B cell (primary cell): ENCODE measurements around the gene MRAP2. TPM values are rescaled to one million over a fixed set of nuclear protein-coding genes. Genes with fewer than 3 reads are reported as not detected.

Experiments
- ATAC-seq: fragments of 200-7000 bp; cut with Tn5 transposase; one replicate; pipeline ENCODE4 v1.10.0; 2021; ENCODE audit warnings: low read depth, mild to moderate bottlenecking, moderate number of reproducible peaks, moderate library complexity
- CTCF ChIA-PET: fragments of 350-600 bp; sonication (Branson Sonifier 250); formaldehyde crosslinking; loops from one replicate; lab custom pipeline; 2021; ENCODE audit warnings: antibody characterized with exemption, inconsistent platforms; lab: Charles Lee
- POLR2A ChIA-PET: fragments of 350-600 bp; sonication (Branson Sonifier 250); formaldehyde crosslinking; loops from one replicate; lab custom pipeline; 2021; ENCODE audit warnings: antibody characterized with exemption; lab: Charles Lee
- DNase-seq: peaks from one replicate; pipeline ENCODE4 v3.0.0; 2013
- H2AFZ ChIP-seq: 2 replicates; pipeline ENCODE4 v1.6.1; 2012; ENCODE audit warnings: mild to moderate bottlenecking, low read depth, low read length; ENCODE audit not compliant: insufficient read depth, poor library complexity, severe bottlenecking
- H3K27ac ChIP-seq, 2 donors: 1 replicate in 1 of 2; 2 replicates in 1 of 2; pipeline ENCODE4 v1.5.1; 2012 to 2013; ENCODE audit warnings: low read length in 2 of 2, mild to moderate bottlenecking in 2 of 2, moderate library complexity in 1 of 2
- H3K27me3 ChIP-seq, 4 experiments: fragments of 200-600 bp in 1 of 4; sonication (generic) in 1 of 4; replicated peaks in 1 of 4; 1 replicate in 2 of 4; 2 replicates in 2 of 4; pipeline versions ENCODE4 v1.6.1 to v1.7.0; 2013 to 2016; ENCODE audit warnings: low read length in 3 of 4, mild to moderate bottlenecking in 2 of 4, mixed read lengths in 1 of 4, moderate library complexity in 1 of 4; ENCODE audit not compliant: insufficient read depth in 4 of 4, control insufficient read depth in 3 of 4; ENCODE audit errors: control extremely low read depth in 1 of 4
- H3K36me3 ChIP-seq, 2 experiments: replicated peaks in 1 of 2; 1 replicate in 1 of 2; 2 replicates in 1 of 2; pipeline versions ENCODE4 v1.6.1 to v1.7.1; 2013; ENCODE audit warnings: low read length in 1 of 2; ENCODE audit not compliant: insufficient read depth in 2 of 2, control insufficient read depth in 1 of 2; ENCODE audit errors: control extremely low read depth in 1 of 2, extremely low read depth in 1 of 2
- H3K4me1 ChIP-seq, 2 donors: fragments of 200-600 bp in 1 of 2; sonication (generic) in 1 of 2; 1 replicate in 1 of 2; 2 replicates in 1 of 2; pipeline versions ENCODE4 v1.5.1 to v1.6.1; 2013 to 2017; ENCODE audit warnings: low read length in 2 of 2; ENCODE audit not compliant: control insufficient read depth in 2 of 2, insufficient read depth in 2 of 2
- H3K4me2 ChIP-seq: replicated peaks from 2 replicates; pipeline ENCODE3; 2012; ENCODE audit warnings: mild to moderate bottlenecking, low read depth, low read length; ENCODE audit not compliant: poor library complexity, severe bottlenecking
- H3K4me3 ChIP-seq, 5 experiments: fragments of 200-600 bp in 1 of 5; sonication (generic) in 1 of 5; 1 replicate in 3 of 5; 2 replicates in 2 of 5; pipeline versions ENCODE4 v1.5.1 to v1.7.0; 2011 to 2016; ENCODE audit warnings: low read length in 4 of 5, mild to moderate bottlenecking in 4 of 5, low read depth in 2 of 5, control low read depth in 1 of 5, moderate library complexity in 1 of 5; ENCODE audit not compliant: insufficient read depth in 1 of 5; ENCODE audit errors: control extremely low read depth in 1 of 5, extremely low read depth in 1 of 5
- H3K79me2 ChIP-seq: fragments of 200-600 bp; sonication (generic); one replicate; pipeline ENCODE4 v1.6.0; 2016; ENCODE audit warnings: low read length; ENCODE audit not compliant: control insufficient read depth, insufficient read depth
- H3K9ac ChIP-seq: fragments of 200-600 bp; sonication (generic); 2 replicates; pipeline ENCODE4 v1.6.1; 2017; ENCODE audit warnings: mild to moderate bottlenecking, low read length, moderate library complexity
- H3K9me3 ChIP-seq, 3 donors: one replicate each; pipeline versions ENCODE4 v1.6.1 to v1.7.1; 2013; ENCODE audit warnings: low read length in 2 of 3; ENCODE audit not compliant: control insufficient read depth in 2 of 3, insufficient read depth in 1 of 3; ENCODE audit errors: control extremely low read depth in 1 of 3
- H4K20me1 ChIP-seq: 2 replicates; pipeline ENCODE4 v1.6.0; 2012; ENCODE audit warnings: mild to moderate bottlenecking, low read length; ENCODE audit not compliant: insufficient read depth, control insufficient read depth, poor library complexity, severe bottlenecking
- H3K27ac Mint-ChIP-seq: one replicate; pipeline ENCODE4 v1.8.0; 2021; ENCODE audit warnings: mixed read lengths
- H3K27me3 Mint-ChIP-seq: one replicate; pipeline ENCODE4 v1.8.0; 2021; ENCODE audit warnings: mixed read lengths
- H3K4me1 Mint-ChIP-seq: one replicate; pipeline ENCODE4 v1.8.0; 2021; ENCODE audit warnings: mixed read lengths
- H3K4me3 Mint-ChIP-seq: one replicate; pipeline ENCODE4 v1.8.0; 2021; ENCODE audit warnings: mixed read lengths
- H3K9me3 Mint-ChIP-seq: one replicate; pipeline ENCODE4 v1.8.0; 2022; ENCODE audit warnings: mixed read lengths; ENCODE audit not compliant: insufficient read depth
- EZH2 ChIP-seq: IDR thresholded peaks from 2 replicates; pipeline ENCODE4 v1.6.1; 2012; ENCODE audit warnings: borderline replicate concordance, low read depth, mild to moderate bottlenecking, moderate library complexity, low read length; ENCODE audit not compliant: insufficient read depth, poor library complexity, severe bottlenecking
- WGBS: methylation state at CpG from one replicate; pipeline ENCODE4 v1.1.5; 2013; ENCODE audit warnings: missing lambda C conversion rate; ENCODE audit not compliant: insufficient coverage; 5-methylcytosine and 5-hydroxymethylcytosine counted together
- intact Hi-C: fragments of 100-400 bp; cut with micrococcal nuclease; formaldehyde crosslinking; loops from one replicate; pipeline ENCODE4 v1.10.0; 2022
- polyA plus RNA-seq: library from polyadenylated mRNA; depleted of rRNA; stranded (reverse); fragments of >200 nt; gene quantifications from 2 replicates; pipeline ENCODE4 v1.2.3, GENCODE V29; 2012
- total RNA-seq, 2 donors: library from RNA; stranded (reverse); fragments of 120-200 nt in 1 of 2; gene quantifications; 1 replicate in 1 of 2; 2 replicates in 1 of 2; pipeline versions ENCODE4 v1.2.3 to v1.2.4, GENCODE V29; 2013 to 2022
- TF ChIP-seq, protein P1 (sequence below): fragments of 200-600 bp; IDR thresholded peaks from one replicate; pipeline ENCODE4 v1.8.0; 2022; ENCODE audit warnings: antibody characterized with exemption, mild to moderate bottlenecking

Gene MRAP2
- total and polyA plus RNA-seq, 2 donors (not counting 1 experiment from before 2014, with no cell fraction given), result not detected

DNA sequence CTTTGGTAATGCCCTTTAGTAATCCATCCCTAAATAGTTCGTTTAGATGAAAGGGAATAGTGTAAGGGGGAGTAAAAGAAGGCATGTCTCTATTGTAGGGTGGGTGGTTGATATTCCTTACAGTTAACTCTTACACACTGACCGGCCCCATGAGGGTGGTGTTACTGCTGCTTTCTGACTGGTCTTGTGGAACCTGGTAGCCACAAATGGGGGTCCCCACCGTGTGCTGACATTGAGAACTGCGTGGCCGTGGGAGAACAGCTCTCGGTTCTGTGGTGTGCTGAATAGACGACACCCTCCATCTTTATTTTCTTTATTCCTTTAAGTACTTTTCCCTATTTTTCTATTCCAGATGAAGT, 19.3 kb downstream of the MRAP2 start:
- ChIA-PET POLR2A (no interaction called here), CTCF (no interaction called here)
- no peak for DNase-seq
- H3K27me3 ChIP-seq, result no peaks in the 10 kb centered on the region
- no peaks in the 10 kb centered on the region for H3K36me3 ChIP-seq
- H3K4me1 ChIP-seq, result no peaks in the 10 kb centered on the region
- WGBS, result 85% methylated on average over 6 of the region's 7 CpGs
- no peak for ATAC-seq
- no peaks in the 10 kb centered on the region for H4K20me1 ChIP-seq
- TF ChIP-seq EZH2, result no peak
- TF ChIP-seq, protein P1, sequence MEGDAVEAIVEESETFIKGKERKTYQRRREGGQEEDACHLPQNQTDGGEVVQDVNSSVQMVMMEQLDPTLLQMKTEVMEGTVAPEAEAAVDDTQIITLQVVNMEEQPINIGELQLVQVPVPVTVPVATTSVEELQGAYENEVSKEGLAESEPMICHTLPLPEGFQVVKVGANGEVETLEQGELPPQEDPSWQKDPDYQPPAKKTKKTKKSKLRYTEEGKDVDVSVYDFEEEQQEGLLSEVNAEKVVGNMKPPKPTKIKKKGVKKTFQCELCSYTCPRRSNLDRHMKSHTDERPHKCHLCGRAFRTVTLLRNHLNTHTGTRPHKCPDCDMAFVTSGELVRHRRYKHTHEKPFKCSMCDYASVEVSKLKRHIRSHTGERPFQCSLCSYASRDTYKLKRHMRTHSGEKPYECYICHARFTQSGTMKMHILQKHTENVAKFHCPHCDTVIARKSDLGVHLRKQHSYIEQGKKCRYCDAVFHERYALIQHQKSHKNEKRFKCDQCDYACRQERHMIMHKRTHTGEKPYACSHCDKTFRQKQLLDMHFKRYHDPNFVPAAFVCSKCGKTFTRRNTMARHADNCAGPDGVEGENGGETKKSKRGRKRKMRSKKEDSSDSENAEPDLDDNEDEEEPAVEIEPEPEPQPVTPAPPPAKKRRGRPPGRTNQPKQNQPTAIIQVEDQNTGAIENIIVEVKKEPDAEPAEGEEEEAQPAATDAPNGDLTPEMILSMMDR, result no peak
- H3K4me2 ChIP-seq, result no peak overlapping the region
- H3K79me2 ChIP-seq, result no peaks in the 10 kb centered on the region
- no peaks in the 10 kb centered on the region for H3K4me1 Mint-ChIP-seq
- no peaks in the 10 kb centered on the region for H3K9me3 ChIP-seq
- H2AFZ ChIP-seq, result no peak overlapping the region
- H3K27ac ChIP-seq, result no peak overlapping the region
- intact Hi-C loops, result loop anchor here (10.0 kb wide), 1 partner anchor 168 kb away; no protein-coding TSS in a partner anchor
- no peak overlapping the region for H3K4me3 ChIP-seq
- H3K9me3 Mint-ChIP-seq, result no peaks in the 10 kb centered on the region
- peaks cover 8% of the 10 kb centered on the region for H3K27me3 Mint-ChIP-seq
- H3K4me3 Mint-ChIP-seq, result no peak overlapping the region
- H3K27ac Mint-ChIP-seq, result no peak overlapping the region
- no peak overlapping the region for H3K9ac ChIP-seq

DNA sequence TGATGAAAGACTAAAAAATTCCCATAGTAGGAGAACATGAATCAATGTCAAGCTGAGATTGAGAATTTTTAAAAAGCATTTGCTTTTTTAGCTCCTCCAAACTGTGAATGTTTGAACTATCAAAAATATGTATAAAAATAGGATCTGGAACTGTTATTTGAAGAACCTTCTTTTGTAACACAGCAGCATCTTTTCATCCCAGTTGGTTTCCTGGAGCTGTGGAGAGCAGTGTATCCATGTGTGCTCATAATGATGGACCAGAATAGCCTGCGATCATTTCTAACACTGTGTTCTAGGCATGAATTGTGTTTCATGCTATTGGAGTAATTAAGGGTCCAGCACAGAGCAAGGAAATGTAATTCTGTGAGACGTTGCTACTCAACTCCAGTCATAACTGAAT, 22.1 kb downstream of the MRAP2 start:
- Histone ChIP-seq H3K4me1 (no peaks in the 10 kb centered on the region), H3K79me2 (no peaks in the 10 kb centered on the region), H4K20me1 (no peaks in the 10 kb centered on the region), H3K9ac (no peak overlapping the region), H2AFZ (no peak overlapping the region), H3K4me3 (no peak overlapping the region), H3K27ac (no peak overlapping the region), H3K4me2 (no peak overlapping the region), H3K9me3 (no peaks in the 10 kb centered on the region), H3K36me3 (no peaks in the 10 kb centered on the region), H3K27me3 (no peaks in the 10 kb centered on the region)
- 80% methylated on average over 1 of the region's 2 CpGs for WGBS
- ATAC-seq (no peak), DNase-seq (no peak)
- Mint-ChIP-seq H3K4me1 (no peaks in the 10 kb centered on the region), H3K27me3 (peaks cover 8% of the 10 kb centered on the region), H3K9me3 (no peaks in the 10 kb centered on the region), H3K4me3 (no peak overlapping the region), H3K27ac (no peak overlapping the region)
- CTCF ChIA-PET, result no interaction called here
- TF ChIP-seq, protein P1, result no peak
- no peak for TF ChIP-seq EZH2
- POLR2A ChIA-PET, result no interaction called here
- intact Hi-C loops, result loop anchor here (10.0 kb wide), 1 partner anchor 171 kb away; no protein-coding TSS in a partner anchor
